Uterus (tissue), 2 donors: Measurements from ENCODE around the gene C16orf89.

Experiments
- POLR2A ChIP-seq, 2 donors: fragments of 450-650 bp; IDR thresholded peaks; one replicate each; pipeline ENCODE4 v1.6.1; 2016; ENCODE audit warnings: antibody characterized with exemption in 2 of 2, mild to moderate bottlenecking in 1 of 2, moderate library complexity in 1 of 2
- TF ChIP-seq, protein P1 (sequence below), 4 experiments: fragments of 200-600 bp in 2 of 4; fragments of 450-650 bp in 2 of 4; sonication (generic) in 2 of 4; IDR thresholded peaks; one replicate each; pipeline ENCODE4 v1.5.1; 2016 to 2019; ENCODE audit warnings: antibody characterized with exemption in 4 of 4, mild to moderate bottlenecking in 2 of 4, moderate library complexity in 1 of 4

GRCh38 chr16:5003211-5003610 is 62.5 kb downstream of the C16orf89 start:
- TF ChIP-seq, protein P1, sequence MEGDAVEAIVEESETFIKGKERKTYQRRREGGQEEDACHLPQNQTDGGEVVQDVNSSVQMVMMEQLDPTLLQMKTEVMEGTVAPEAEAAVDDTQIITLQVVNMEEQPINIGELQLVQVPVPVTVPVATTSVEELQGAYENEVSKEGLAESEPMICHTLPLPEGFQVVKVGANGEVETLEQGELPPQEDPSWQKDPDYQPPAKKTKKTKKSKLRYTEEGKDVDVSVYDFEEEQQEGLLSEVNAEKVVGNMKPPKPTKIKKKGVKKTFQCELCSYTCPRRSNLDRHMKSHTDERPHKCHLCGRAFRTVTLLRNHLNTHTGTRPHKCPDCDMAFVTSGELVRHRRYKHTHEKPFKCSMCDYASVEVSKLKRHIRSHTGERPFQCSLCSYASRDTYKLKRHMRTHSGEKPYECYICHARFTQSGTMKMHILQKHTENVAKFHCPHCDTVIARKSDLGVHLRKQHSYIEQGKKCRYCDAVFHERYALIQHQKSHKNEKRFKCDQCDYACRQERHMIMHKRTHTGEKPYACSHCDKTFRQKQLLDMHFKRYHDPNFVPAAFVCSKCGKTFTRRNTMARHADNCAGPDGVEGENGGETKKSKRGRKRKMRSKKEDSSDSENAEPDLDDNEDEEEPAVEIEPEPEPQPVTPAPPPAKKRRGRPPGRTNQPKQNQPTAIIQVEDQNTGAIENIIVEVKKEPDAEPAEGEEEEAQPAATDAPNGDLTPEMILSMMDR (IDR thresholded peaks at IDR 0.05) = no peak
- no peak for TF ChIP-seq POLR2A (IDR thresholded peaks at IDR 0.05)
